Measurements from ENCODE around the gene ANKRD44. TPM values are rescaled to one million over a fixed set of nuclear protein-coding genes. Genes with fewer than 3 reads are reported as not detected.

The ANKRD44 gene
- total RNA-seq, 1 experiment from 2014 or later: 2.4 TPM

GRCh38 chr2:197184959-197185586 lies 125.5 kb downstream of the ANKRD44 start:
- H3K27me3 ChIP-seq (ENCODE audit: low read length): no peaks in the 10 kb centered on the region
- no peaks in the 10 kb centered on the region for H3K9me3 ChIP-seq (ENCODE audit: low read length)
- ATAC-seq (no peak), DNase-seq (peak; percentile 5)
- H2AFZ ChIP-seq (ENCODE audit: low read length): no peak overlapping the region
- H3F3A ChIP-seq (ENCODE audit: low read length, unreplicated experiment): no peaks in the 10 kb centered on the region
- H3K9me2 ChIP-seq (replicated peaks; ENCODE audit: low read length): no peaks in the 10 kb centered on the region
- POLR2A ChIA-PET (ENCODE audit: unreplicated experiment): no interaction called here
- TF ChIP-seq EZH2phosphoT487 (IDR thresholded peaks at IDR 0.05; ENCODE audit: borderline replicate concordance, low read length) (no peak), EZH2 (IDR thresholded peaks at IDR 0.05; ENCODE audit: low read length, unreplicated experiment) (no peak)
- TF ChIP-seq, protein P1, sequence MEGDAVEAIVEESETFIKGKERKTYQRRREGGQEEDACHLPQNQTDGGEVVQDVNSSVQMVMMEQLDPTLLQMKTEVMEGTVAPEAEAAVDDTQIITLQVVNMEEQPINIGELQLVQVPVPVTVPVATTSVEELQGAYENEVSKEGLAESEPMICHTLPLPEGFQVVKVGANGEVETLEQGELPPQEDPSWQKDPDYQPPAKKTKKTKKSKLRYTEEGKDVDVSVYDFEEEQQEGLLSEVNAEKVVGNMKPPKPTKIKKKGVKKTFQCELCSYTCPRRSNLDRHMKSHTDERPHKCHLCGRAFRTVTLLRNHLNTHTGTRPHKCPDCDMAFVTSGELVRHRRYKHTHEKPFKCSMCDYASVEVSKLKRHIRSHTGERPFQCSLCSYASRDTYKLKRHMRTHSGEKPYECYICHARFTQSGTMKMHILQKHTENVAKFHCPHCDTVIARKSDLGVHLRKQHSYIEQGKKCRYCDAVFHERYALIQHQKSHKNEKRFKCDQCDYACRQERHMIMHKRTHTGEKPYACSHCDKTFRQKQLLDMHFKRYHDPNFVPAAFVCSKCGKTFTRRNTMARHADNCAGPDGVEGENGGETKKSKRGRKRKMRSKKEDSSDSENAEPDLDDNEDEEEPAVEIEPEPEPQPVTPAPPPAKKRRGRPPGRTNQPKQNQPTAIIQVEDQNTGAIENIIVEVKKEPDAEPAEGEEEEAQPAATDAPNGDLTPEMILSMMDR (conservative IDR thresholded peaks at IDR 0.05; ENCODE audit: low read depth, low read length): no peak
- no peak overlapping the region for H3K27ac ChIP-seq (ENCODE audit: low read length)
- H3K36me3 ChIP-seq (ENCODE audit: low read depth, low read length): no peaks in the 10 kb centered on the region
- BruUV-seq (replicated peaks): no TSS peak
- intact Hi-C loops (cut with micrococcal nuclease): no loop called here
- peaks cover 5% of the 10 kb centered on the region; the same call in 1 of the 2 replicates for H3K4me1 ChIP-seq (ENCODE audit: insufficient read depth, low read length)
- no peak overlapping the region for H3K9ac ChIP-seq (ENCODE audit: low read length)
- H3K4me3 ChIP-seq (ENCODE audit: low read length): no peak overlapping the region
- no peak overlapping the region for H3K4me2 ChIP-seq (ENCODE audit: low read length)
- CTCF ChIA-PET: interaction anchor here (0.9 kb wide), 1 partner anchor 72 kb away, joined by 3 read pairs; no protein-coding TSS in a partner anchor
- no peaks in the 10 kb centered on the region for H3K79me2 ChIP-seq (ENCODE audit: low read length)
- H4K20me1 ChIP-seq (ENCODE audit: low read length): no peaks in the 10 kb centered on the region

GRCh38 chr2:197183355-197183754 lies 127.2 kb downstream of the ANKRD44 start:
- no TSS peak for BruUV-seq (replicated peaks)
- ATAC-seq (no peak), DNase-seq (peak; percentile 30)
- H3K9me2 ChIP-seq (replicated peaks; ENCODE audit: low read length): no peaks in the 10 kb centered on the region
- no peak overlapping the region for H3K4me2 ChIP-seq (ENCODE audit: low read length)
- no peak overlapping the region for H2AFZ ChIP-seq (ENCODE audit: low read length)
- no peaks in the 10 kb centered on the region for H3K36me3 ChIP-seq (ENCODE audit: low read depth, low read length)
- H3F3A ChIP-seq (ENCODE audit: low read length, unreplicated experiment): no peaks in the 10 kb centered on the region
- H3K27me3 ChIP-seq (ENCODE audit: low read length): no peaks in the 10 kb centered on the region
- no peak overlapping the region for H3K27ac ChIP-seq (ENCODE audit: low read length)
- POLR2A ChIA-PET (ENCODE audit: unreplicated experiment): no interaction called here
- no peak overlapping the region for H3K9ac ChIP-seq (ENCODE audit: low read length)
- CTCF ChIA-PET: no interaction called here
- no peaks in the 10 kb centered on the region for H3K9me3 ChIP-seq (ENCODE audit: low read length)
- no peaks in the 10 kb centered on the region for H4K20me1 ChIP-seq (ENCODE audit: low read length)
- H3K79me2 ChIP-seq (ENCODE audit: low read length): no peaks in the 10 kb centered on the region
- no peak for TF ChIP-seq EZH2 (IDR thresholded peaks at IDR 0.05; ENCODE audit: low read length, unreplicated experiment)
- TF ChIP-seq EZH2phosphoT487 (IDR thresholded peaks at IDR 0.05; ENCODE audit: borderline replicate concordance, low read length): no peak
- TF ChIP-seq, protein P1 (conservative IDR thresholded peaks at IDR 0.05; ENCODE audit: low read depth, low read length): no peak
- no peak overlapping the region for H3K4me3 ChIP-seq (ENCODE audit: low read length)
- H3K4me1 ChIP-seq (ENCODE audit: insufficient read depth, low read length): peaks cover 11% of the 10 kb centered on the region; the same call in 1 of the 2 replicates
- intact Hi-C loops (cut with micrococcal nuclease): no loop called here

- Histone ChIP-seq H3K9me3 (ENCODE audit: low read length) (no peaks in the 10 kb centered on the region), H3K9me2 (replicated peaks; ENCODE audit: low read length) (no peaks in the 10 kb centered on the region), H3F3A (ENCODE audit: low read length, unreplicated experiment) (no peaks in the 10 kb centered on the region), H3K79me2 (ENCODE audit: low read length) (no peaks in the 10 kb centered on the region), H3K4me1 (ENCODE audit: insufficient read depth, low read length) (peaks cover 11% of the 10 kb centered on the region; the same call in 1 of the 2 replicates), H3K27me3 (ENCODE audit: low read length) (no peaks in the 10 kb centered on the region), H4K20me1 (ENCODE audit: low read length) (no peaks in the 10 kb centered on the region), H3K9ac (ENCODE audit: low read length) (no peak overlapping the region), H3K4me3 (ENCODE audit: low read length) (no peak overlapping the region), H3K4me2 (ENCODE audit: low read length) (no peak overlapping the region), H2AFZ (ENCODE audit: low read length) (no peak overlapping the region), H3K36me3 (ENCODE audit: low read depth, low read length) (no peaks in the 10 kb centered on the region), H3K27ac (ENCODE audit: low read length) (no peak overlapping the region)
- ATAC-seq: no peak
- CTCF ChIA-PET: interaction anchor here (0.6 kb wide), 1 partner anchor 89 kb away, joined by 4 read pairs; no protein-coding TSS in a partner anchor
- no peak for DNase-seq
- POLR2A ChIA-PET (ENCODE audit: unreplicated experiment): no interaction called here
- BruUV-seq (replicated peaks): no TSS peak
- intact Hi-C loops (cut with micrococcal nuclease): no loop called here
- TF ChIP-seq, protein P1 (conservative IDR thresholded peaks at IDR 0.05; ENCODE audit: low read depth, low read length): no peak
- no peak for TF ChIP-seq EZH2 (IDR thresholded peaks at IDR 0.05; ENCODE audit: low read length, unreplicated experiment)
Measured at GRCh38 chr2:197182668-197183067, 127.9 kb downstream of the ANKRD44 start.

All from PC-3 (cell line).